IPS-18a (cell line): ENCODE results near the gene AADACL4.

Source experiments
- H3K27ac ChIP-seq: one replicate; pipeline ENCODE4 v1.5.1; 2013; ENCODE audit warnings: low read length
- H3K27me3 ChIP-seq: one replicate; pipeline ENCODE4 v1.6.1; 2013; ENCODE audit warnings: mild to moderate bottlenecking, low read length; ENCODE audit not compliant: control insufficient read depth, insufficient read depth
- H3K36me3 ChIP-seq: one replicate; pipeline ENCODE4 v1.6.1; 2013; ENCODE audit warnings: low read depth, low read length; ENCODE audit not compliant: control insufficient read depth
- H3K4me1 ChIP-seq: one replicate; pipeline ENCODE4 v1.6.1; 2013; ENCODE audit warnings: low read depth, low read length; ENCODE audit not compliant: control insufficient read depth
- H3K4me3 ChIP-seq: one replicate; pipeline ENCODE4 v1.5.1; 2013; ENCODE audit warnings: low read length
- H3K9ac ChIP-seq: one replicate; pipeline ENCODE4 v1.6.1; 2013; ENCODE audit warnings: mild to moderate bottlenecking, low read length, moderate library complexity
- H3K9me3 ChIP-seq: one replicate; pipeline ENCODE4 v1.6.1; 2013; ENCODE audit warnings: low read depth, low read length; ENCODE audit not compliant: control insufficient read depth

The AADACL4 gene

DNA sequence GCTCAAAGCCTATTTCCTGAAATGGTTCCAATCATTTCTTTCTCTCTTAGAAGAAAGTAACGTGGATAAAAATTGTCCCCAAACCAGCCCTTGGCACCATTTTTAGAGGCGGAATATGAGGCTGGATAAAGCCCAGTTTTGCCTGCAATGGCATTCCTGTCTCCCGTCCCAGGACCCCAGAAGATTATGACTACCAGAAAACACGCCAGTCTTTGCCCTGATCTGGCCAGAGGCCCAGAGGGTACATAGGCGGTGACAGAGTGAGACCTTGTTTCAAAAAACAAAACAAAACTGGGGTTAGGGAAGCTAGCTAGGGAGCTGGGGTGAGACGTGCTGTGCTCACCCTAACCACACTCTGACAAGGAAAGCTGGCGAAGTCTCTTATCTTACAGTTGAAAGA, at the start of gene AADACL4:
Gene AADACL4 (plus strand): TSS at position 301 of the 400 bp plus-strand sequence. CDS start 462 bp downstream, outside the sequence.
- no peak within 1 kb of the TSS for H3K9ac ChIP-seq
- H3K4me3 ChIP-seq: no peak within 1 kb of the TSS
- no peak within 1 kb of the TSS for H3K27ac ChIP-seq
- H3K9me3 ChIP-seq: peaks cover 19% of the 10 kb centered on the region
- no peaks in the 10 kb centered on the region for H3K36me3 ChIP-seq
- H3K4me1 ChIP-seq: no peaks in the 10 kb centered on the region
- H3K27me3 ChIP-seq: no peaks in the 10 kb centered on the region

DNA sequence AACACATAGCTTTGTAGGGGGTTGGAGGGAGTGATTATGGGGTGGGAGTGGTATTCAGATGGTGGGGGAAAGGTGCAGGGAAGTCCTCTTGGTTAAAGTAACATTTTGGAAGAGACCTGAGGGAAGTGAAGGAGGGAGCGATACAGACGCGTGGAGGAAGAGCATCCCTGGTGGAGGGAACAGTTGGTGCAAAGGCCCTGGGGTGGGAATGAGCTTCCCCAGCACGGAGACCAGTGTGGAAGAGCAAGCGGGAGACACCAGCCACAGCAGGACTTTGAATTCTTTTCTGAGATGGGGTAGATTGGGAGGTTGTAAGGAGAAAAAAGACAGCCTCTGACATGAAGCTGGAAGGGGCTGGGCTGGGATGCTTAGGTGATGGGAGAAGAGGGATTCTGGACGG, 49.4 kb upstream of the AADACL4 start:
- peaks cover 26% of the 10 kb centered on the region for H3K27me3 ChIP-seq
- H3K36me3 ChIP-seq: no peaks in the 10 kb centered on the region
- H3K9me3 ChIP-seq: no peaks in the 10 kb centered on the region
- H3K27ac ChIP-seq: no peak overlapping the region
- peak overlapping the region; percentile 58 for H3K4me3 ChIP-seq
- H3K4me1 ChIP-seq: peaks cover 10% of the 10 kb centered on the region
- H3K9ac ChIP-seq: peak overlapping the region; percentile 16

DNA sequence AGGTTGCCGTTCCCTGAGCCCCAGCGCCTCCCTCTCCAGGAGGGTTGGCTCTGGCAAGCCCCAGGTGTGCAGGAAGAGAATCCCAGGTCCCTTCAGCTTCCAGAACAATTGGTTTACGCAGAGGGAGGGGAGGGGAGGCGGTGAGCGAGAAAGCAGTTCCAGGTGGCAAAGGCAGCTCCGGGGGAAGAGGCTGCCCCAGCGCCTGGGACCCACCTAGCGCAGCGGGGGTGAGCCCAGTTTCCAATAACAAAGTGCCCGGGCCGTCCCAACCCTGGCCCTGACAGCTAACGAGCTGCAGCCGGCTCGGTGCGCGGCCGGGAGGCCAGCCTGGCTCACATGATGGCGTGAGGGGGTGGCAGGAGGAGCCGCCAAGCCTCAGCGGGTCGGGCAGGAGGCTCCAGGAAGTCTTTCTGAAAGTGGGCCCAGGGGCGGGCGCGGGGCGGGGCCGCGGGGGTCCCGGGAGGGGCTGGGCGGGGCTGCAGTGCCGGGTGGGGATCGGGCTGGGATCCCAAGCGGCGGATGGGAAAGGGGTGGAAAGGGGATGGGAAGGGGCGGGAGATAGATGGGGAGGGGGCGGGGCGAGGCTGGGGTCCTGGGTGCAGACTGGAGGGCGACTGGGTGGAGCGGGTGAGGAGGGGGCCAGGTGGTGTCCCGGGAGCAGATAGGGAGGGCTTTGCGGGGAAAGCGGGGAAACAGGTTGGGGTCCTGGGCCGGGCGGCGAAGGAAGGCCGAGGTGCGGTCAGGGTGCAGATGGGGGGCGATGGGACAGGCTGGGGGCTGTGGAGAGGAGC, 48.7 kb upstream of the AADACL4 start:
- Histone ChIP-seq H3K9me3 (no peaks in the 10 kb centered on the region), H3K27ac (no peak overlapping the region), H3K27me3 (peaks cover 26% of the 10 kb centered on the region), H3K36me3 (no peaks in the 10 kb centered on the region), H3K4me3 (peak overlapping the region; percentile 58), H3K4me1 (peaks cover 15% of the 10 kb centered on the region), H3K9ac (peak overlapping the region; percentile 16)

DNA sequence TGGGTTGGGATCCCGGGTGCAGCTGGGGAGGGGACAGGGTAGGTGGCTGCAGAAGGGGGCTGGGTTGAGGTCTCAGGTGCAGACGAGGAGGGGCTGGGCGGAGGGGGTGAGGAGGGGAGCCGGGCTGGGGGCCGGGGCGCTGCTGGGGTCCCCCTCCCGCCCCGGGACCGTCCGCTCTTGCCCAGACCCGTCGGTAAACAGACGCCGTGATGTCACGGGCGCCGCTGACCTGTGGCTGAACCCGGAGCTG, 48.2 kb upstream of the AADACL4 start:
- H3K9ac ChIP-seq: no peak overlapping the region
- no peak overlapping the region for H3K27ac ChIP-seq
- H3K27me3 ChIP-seq: peaks cover 26% of the 10 kb centered on the region
- no peaks in the 10 kb centered on the region for H3K36me3 ChIP-seq
- H3K4me1 ChIP-seq: peaks cover 16% of the 10 kb centered on the region
- H3K9me3 ChIP-seq: no peaks in the 10 kb centered on the region
- H3K4me3 ChIP-seq: peak overlapping the region; percentile 47

DNA sequence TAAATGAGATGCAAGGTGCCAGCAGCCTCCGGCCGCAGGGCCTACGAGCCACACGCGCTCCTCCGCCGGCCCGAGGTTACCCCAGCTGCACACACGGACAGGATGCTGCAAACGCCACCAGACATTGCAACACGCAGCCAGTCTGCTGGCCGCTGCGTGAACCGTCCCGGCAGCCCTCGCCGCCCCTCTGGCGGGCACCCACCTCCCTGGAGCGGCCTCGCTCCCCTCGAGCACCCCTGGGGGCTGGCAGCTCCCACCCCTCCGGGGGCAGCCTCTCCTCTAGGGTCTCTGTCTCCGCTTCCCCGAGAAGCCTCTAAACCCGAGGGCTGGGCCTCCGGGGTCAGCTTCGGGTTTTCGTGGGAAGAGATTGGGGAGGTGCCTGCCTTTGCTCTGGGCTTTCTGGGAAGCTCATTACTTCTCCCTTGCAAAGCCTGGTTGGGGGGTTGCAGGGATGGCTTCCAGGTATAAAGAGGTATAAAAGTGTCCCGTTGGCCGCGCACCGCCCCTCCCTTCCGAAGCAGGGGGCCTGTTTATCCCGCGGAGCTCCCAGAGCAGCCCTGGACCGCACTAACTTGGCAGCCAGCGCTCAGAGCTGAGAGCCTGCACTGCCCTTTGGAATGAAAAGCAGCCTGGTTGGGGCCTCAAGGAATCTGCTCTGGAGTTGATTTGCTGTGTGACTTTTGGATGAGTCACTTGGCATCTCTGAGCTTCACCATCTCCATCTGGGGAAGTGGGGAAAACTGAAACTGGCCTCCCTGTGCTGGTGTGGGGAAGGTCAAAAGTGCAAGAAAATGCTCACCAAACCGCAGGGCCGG, 47.7 kb upstream of the AADACL4 start:
- no peak overlapping the region for H3K9ac ChIP-seq
- H3K9me3 ChIP-seq: no peaks in the 10 kb centered on the region
- peak overlapping the region; percentile 47 for H3K4me3 ChIP-seq
- H3K27me3 ChIP-seq: peaks cover 26% of the 10 kb centered on the region
- peaks cover 16% of the 10 kb centered on the region for H3K4me1 ChIP-seq
- H3K36me3 ChIP-seq: no peaks in the 10 kb centered on the region
- H3K27ac ChIP-seq: no peak overlapping the region

DNA sequence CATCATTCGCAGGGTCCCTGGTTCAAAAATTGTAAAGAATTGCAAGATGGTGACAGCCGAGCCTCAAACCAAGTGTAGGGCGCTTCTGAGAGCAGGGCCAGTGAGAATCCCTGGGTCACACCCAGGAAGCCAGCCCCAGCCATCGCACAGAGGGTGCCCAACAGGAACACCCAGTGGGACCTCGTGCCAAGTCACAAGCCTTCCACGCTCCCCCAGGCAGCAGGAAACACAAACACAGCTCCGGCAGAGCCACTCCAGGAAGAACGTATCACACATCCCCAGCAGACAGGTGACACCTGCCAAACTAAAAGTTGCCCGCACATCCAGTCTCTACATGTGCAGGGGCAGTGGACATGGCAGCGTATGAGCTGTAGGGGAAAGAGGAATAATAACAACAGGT, 46.1 kb upstream of the AADACL4 start:
- Histone ChIP-seq H3K4me3 (no peak overlapping the region), H3K4me1 (peaks cover 31% of the 10 kb centered on the region), H3K27me3 (peaks cover 26% of the 10 kb centered on the region), H3K27ac (no peak overlapping the region), H3K9me3 (no peaks in the 10 kb centered on the region), H3K36me3 (no peaks in the 10 kb centered on the region), H3K9ac (no peak overlapping the region)

DNA sequence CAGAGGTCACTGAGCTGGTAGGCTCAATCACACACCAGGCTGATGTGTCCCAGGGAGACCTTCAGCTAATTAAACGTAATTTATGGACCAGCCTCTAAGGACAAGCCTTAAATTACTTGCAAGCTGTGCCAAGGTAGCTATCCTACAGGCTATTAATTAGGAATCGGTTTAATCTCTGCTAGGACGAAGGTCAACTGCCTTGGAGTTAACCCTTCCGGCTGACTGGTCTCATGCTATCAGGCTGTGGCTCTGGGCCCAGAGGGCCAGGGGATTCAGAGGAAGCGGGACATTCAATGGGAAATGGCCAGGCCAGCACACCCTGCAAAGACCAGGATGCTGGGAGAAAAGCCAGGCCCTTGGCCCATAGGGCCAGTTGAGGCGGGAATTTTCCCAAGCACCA, 44.9 kb upstream of the AADACL4 start:
- peaks cover 25% of the 10 kb centered on the region for H3K27me3 ChIP-seq
- H3K36me3 ChIP-seq: no peaks in the 10 kb centered on the region
- no peak overlapping the region for H3K4me3 ChIP-seq
- no peak overlapping the region for H3K27ac ChIP-seq
- H3K9me3 ChIP-seq: no peaks in the 10 kb centered on the region
- peaks cover 28% of the 10 kb centered on the region for H3K4me1 ChIP-seq
- H3K9ac ChIP-seq: no peak overlapping the region

DNA sequence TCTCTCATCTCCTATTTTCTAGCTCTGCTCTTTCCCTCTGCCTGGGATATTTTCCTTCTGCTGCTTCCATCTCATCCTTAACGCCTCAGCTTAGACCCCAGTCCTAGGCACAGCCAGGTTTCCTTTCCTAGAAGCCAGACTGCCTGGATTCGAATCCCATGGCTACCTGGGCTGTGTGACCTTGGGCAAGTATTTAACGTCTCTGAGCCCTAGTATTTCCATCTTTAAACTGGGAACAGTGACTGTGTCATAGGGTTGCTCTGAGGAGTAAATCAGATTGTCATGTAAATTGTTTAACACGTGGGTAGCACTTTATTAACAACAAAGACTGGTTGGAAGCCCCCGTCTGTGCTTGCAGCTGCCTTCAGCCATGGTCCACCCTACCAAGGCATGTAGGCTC, 44.2 kb upstream of the AADACL4 start:
- Histone ChIP-seq H3K9me3 (no peaks in the 10 kb centered on the region), H3K36me3 (no peaks in the 10 kb centered on the region), H3K9ac (no peak overlapping the region), H3K27me3 (peaks cover 20% of the 10 kb centered on the region), H3K4me1 (peaks cover 27% of the 10 kb centered on the region), H3K27ac (no peak overlapping the region), H3K4me3 (no peak overlapping the region)

DNA sequence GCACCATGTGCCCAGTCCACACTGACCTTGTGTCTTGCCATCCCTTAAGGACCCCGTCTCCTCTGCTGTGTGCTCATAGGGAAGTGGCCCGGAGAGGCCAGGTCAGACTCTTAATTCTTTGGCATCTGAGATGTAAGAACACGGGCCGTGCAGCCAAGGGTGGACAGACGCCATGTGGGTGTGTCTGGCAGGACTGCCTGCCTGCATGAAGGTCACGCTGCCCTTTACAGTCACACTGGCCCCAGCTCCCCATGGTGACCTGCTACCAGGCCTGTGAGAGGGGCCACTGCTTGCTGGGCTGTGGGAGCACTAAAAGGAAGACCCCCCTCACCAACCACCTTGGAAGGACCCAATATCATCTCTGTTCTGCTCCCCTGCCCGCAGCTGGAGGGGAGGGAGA, 43.5 kb upstream of the AADACL4 start:
- H3K9ac ChIP-seq: no peak overlapping the region
- no peaks in the 10 kb centered on the region for H3K9me3 ChIP-seq
- peaks cover 20% of the 10 kb centered on the region for H3K27me3 ChIP-seq
- no peaks in the 10 kb centered on the region for H3K36me3 ChIP-seq
- H3K27ac ChIP-seq: no peak overlapping the region
- H3K4me3 ChIP-seq: no peak overlapping the region
- peaks cover 24% of the 10 kb centered on the region for H3K4me1 ChIP-seq

DNA sequence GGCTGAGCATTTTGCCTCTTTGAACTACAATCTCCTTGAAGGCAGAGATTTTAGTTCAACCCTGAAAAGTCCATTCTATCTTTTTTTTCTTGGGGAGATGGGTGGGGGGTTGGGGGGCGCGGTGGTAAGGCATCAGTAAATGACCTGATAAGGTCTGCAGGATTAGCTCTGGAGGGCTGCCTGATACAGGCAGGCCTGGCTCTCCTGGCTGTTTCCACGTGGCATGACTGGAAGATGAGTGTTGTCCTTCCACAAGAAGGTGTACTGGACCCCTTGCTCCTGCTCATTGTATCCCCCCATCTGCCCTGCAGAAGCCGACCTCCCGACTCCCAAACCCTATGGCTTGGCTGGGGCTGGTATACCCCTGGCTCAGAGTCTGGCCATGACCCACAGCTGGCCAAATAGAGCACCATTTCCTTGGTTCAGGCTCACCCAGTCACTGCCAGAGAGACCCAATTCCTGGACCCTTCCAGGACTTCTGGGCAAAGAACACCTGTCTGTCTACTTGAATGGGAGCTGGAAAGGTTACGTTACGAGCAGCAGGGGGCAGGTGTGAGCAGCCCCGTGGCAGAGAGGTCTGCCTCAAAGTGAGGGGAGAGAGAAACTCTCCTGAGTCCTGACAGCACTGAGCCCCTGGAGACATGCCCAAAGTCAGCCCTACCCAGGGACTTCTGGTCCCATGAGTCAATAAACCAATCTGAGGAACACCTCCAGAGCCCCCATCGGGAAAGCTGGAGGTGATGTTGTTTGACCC, 42.8 kb upstream of the AADACL4 start:
- Histone ChIP-seq H3K27me3 (peaks cover 19% of the 10 kb centered on the region), H3K9ac (no peak overlapping the region), H3K36me3 (no peaks in the 10 kb centered on the region), H3K4me1 (peaks cover 24% of the 10 kb centered on the region), H3K4me3 (no peak overlapping the region), H3K9me3 (no peaks in the 10 kb centered on the region), H3K27ac (no peak overlapping the region)

DNA sequence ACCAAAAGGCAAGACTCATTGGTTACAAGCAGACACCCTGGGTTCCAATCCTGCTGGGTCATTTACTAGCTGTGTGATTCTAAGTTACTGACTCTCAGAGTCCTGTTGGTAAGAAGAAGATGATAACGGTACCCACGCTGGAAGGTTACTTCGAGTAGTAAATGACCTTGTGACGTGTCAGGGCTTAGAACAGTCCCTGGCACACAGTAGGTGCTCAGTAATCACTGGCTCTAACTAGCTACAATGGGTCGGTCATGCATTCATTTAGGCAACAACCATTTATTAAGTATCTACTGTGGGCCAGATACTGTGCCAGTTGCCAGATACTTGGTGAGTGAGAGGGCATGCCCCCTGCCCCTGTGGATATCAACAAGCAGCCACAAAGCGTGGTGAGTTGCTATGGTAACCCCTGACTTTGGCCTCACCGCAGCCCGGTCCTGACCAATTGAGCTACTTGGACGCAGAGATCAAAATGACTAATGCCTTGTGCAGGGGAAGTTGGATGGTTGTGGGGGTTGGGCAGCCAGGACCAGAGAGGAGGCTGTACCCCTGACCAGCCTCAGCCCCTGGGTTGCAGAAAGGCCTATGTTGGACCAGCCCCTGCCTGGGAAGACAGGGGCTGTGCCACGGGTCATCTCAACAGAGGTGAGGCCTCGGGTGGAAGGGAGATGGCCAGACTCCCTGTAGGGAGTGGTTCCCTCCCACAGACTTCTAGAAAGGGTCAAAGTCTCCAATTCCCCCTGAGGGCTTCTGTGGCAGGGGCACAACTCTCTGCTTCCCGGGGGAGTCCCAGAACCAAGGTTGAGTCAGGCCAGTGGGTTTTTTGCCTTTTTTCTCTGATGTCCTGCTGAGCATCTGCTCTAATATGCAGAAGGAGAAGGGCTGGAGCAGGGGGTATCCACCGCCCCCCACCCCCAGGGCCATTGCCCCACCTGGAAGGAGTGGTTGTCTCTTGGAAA, 41.9 kb upstream of the AADACL4 start:
- Histone ChIP-seq H3K36me3 (no peaks in the 10 kb centered on the region), H3K9ac (no peak overlapping the region), H3K9me3 (no peaks in the 10 kb centered on the region), H3K4me3 (no peak overlapping the region), H3K27me3 (peaks cover 10% of the 10 kb centered on the region), H3K27ac (no peak overlapping the region), H3K4me1 (peaks cover 24% of the 10 kb centered on the region)
